GM19455 (cell line): ENCODE results near the gene CD9.

Experiments used
- ATAC-seq: cut with Tn5 transposase; IDR thresholded peaks from one replicate; pipeline ENCODE4 v1.9.1; 2021; ENCODE audit not compliant: unreplicated experiment

The CD9 gene

GRCh38 chr12:6235906-6236640 lies 35.9 kb downstream of the CD9 start:
- no peak for ATAC-seq

DNA sequence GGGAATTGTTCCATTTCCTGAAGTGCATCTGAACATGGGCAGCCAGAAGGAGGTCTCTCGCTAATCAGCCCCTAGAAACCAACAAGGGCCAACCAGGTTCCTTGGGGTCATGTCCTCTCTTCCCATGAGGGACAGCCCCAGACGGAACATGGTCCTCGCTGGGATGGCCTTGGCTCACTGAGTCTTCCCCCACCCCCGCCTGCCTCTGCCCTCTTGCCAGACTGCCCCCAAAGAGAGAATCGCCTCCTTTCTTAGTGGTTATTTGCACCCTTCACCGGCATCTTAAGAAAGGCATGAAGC lies 36.4 kb downstream of the CD9 start:
- no peak for ATAC-seq

- ATAC-seq, result no peak
Observed at GRCh38 chr12:6237830-6238229, 37.6 kb downstream of the CD9 start.

DNA sequence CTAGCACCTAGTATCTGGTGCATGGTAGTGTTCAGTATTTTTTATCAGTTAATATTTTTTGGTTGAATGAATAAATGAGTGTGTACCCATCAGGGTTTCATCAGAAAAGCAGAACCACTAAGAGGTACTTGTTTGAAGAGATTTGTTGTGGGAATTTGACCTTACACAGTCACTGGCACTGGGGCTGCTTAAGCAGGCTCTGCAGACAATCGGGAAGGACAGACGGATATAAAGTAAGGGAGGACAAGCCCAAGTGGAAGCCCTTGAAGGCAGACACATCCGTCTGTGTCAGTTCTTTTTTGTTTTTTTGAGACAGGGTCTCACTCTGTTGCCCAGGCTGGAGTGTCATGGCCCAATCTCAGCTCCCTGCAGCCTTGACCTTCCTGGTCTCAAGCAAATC lies 38.7 kb downstream of the CD9 start:
- no peak for ATAC-seq

DNA sequence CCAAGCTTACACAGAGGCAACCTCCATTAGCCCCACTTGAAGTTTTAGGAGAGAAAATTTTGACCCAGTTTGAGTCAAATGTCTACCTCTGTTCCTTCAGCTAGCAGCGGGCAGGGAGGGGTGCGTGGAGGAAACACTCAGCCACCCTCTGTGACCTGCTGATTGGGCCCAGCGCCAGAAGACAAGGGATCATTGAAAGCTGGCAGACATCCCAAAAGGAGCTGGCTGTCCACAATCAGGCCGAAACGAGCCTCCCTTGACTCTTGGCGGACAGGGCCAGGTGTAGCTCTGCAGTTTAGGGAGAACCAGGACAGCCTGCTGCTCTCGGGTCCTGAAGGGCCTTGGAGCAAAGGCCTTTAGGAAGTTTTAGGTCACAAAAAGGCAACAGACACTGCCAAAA lies 41.3 kb downstream of the CD9 start:
- no peak for ATAC-seq

DNA sequence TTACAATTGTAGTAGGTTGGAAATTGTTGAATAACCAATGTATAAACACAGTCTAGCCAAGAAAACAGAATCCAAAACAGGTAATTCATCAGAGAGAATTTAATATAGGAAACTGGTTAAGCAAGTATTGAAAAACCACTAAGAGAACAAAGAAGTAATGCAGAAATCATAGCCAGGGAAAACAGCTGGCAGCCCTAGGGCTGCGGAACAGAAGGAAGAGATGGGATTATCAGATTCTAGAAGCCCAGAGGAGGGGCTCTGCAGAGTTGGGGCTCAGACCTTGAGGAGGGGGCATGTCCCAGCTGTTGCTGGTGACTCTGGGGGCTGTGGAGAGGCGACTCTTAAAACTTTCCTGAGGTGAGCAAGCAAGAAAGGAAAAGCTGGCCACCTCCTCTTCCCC lies 49.4 kb downstream of the CD9 start:
- ATAC-seq, result no peak

- no peak for ATAC-seq
Observed at GRCh38 chr12:6250343-6250742, 50.1 kb downstream of the CD9 start.

- ATAC-seq, result no peak
Observed at GRCh38 chr12:6253278-6253677, 53.1 kb downstream of the CD9 start.

DNA sequence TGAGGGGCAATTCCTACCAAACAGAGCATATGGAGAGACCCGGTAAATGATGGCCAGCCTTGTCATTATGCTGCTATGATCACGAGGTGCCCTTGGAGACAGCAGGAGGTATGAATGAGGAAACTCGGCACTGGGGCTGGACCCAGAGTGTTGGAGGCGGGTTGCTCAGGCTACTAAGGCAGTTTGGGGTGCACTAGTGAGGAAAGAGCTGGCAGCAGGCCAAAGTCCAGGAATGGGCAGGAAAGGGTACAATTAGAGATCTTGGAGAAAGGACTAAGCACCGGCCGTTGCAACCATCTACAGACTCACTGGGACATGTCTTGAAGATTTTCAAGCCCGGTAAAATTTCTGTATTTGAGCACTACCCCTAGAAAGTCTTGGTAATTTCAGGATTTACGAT lies 54.3 kb downstream of the CD9 start:
- ATAC-seq, result no peak

GRCh38 chr12:6257007-6257406 lies 56.8 kb downstream of the CD9 start:
- ATAC-seq, result no peak

- no peak for ATAC-seq
Observed at GRCh38 chr12:6262211-6262610, 62.0 kb downstream of the CD9 start.

DNA sequence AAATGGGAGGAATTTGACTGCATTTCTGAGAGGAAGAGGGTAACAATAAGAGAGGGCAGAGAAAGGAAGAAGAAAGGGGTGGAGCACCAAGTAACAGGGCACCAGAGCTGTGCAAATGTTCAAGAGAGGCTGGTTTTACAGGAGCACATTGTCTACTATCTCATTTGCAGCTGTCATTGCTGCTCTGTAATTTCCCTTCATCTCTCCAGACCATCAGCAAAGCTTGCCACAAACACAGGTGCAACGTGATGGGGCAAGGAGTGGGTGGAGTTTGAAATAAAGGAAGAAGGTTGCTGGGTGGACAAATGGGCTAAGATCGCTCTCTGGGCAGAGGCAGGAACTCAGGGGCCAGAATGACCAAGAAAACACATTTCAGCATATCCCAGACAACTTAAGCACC lies 62.4 kb downstream of the CD9 start:
- no peak for ATAC-seq

DNA sequence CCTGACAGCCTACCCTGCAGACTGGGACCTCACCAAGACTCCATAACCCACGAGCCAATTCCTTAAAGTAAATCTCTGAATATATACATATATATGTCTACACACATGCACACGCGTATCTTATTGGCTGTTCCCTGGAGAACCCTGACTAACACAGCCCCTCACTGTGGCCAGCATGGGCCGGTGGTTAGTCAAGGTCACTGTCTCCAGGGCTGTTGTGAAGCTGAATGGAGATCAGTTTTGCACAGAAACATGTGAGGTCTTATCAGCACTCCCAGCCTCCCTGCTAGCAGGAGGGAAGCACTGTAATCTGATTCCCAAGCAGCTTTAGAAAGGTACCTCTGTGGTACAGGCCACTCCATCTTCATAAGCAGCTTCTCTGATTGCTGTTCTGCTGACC lies 63.7 kb downstream of the CD9 start:
- ATAC-seq, result no peak

- ATAC-seq, result no peak
Observed at GRCh38 chr12:6264402-6265037, 64.3 kb downstream of the CD9 start.

- no peak for ATAC-seq
Observed at GRCh38 chr12:6265038-6265405, 64.8 kb downstream of the CD9 start.

DNA sequence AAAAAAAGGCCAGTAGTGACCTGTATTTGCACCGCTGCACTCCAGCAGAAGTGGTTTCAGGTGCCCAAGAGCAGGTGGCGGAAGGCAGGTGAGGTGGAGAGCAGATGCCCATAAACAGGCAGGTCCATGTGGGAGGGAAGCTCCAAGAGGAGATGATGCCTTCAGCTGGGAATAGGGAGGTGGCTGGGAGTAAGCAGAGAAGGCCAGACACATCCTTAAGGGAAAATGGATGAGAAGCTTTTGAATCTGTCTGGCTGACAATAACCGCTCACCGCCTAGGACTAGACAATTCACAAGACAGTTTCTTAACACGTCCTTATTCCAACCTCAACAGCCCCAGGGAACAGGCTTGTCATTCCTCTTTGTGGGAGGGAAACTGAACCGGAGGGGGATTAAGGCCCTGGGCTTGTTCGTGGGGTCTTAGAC lies 66.4 kb downstream of the CD9 start:
- ATAC-seq, result no peak

- no peak for ATAC-seq
Observed at GRCh38 chr12:6266971-6267721, 66.9 kb downstream of the CD9 start.

GRCh38 chr12:6268484-6269157 lies 68.4 kb downstream of the CD9 start:
- ATAC-seq, result no peak

DNA sequence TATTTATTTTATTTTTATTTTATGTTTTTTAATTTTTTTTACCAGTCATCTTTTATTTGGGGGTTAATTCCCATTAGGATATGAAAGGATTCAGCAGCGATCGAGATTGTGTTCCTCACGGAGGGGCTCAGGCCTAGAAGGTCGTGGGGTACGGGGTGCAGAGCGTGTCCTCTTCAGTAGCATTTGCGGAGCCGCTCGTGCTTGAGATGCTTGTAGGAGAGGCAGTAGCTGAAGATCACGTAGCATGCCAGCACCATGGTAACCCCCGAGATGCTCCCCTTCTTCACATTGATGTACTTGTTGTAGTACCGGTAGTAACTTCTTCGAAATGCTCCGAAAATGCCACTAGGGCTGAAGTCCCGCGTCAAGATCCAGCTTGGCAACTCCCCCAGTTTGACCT lies 69.8 kb downstream of the CD9 start:
- ATAC-seq, result no peak

- ATAC-seq, result no peak
Observed at GRCh38 chr12:6271281-6271680, 71.1 kb downstream of the CD9 start.

- no peak for ATAC-seq
Observed at GRCh38 chr12:6272300-6273204, 72.4 kb downstream of the CD9 start.
